GM18870 (cell line): ENCODE data around the gene IPCEF1.

ENCODE experiments used
- ATAC-seq: cut with Tn5 transposase; IDR thresholded peaks from one replicate; pipeline ENCODE4 v1.9.1; 2021; ENCODE audit warnings: moderate library complexity; ENCODE audit not compliant: unreplicated experiment

IPCEF1 gene

GRCh38 chr6:154297721-154298120 is 58.9 kb downstream of the IPCEF1 start:
- ATAC-seq: no peak

GRCh38 chr6:154297210-154297609 is 59.4 kb downstream of the IPCEF1 start:
- no peak for ATAC-seq

- no peak for ATAC-seq
Measured at GRCh38 chr6:154295733-154296132, 60.9 kb downstream of the IPCEF1 start.

DNA sequence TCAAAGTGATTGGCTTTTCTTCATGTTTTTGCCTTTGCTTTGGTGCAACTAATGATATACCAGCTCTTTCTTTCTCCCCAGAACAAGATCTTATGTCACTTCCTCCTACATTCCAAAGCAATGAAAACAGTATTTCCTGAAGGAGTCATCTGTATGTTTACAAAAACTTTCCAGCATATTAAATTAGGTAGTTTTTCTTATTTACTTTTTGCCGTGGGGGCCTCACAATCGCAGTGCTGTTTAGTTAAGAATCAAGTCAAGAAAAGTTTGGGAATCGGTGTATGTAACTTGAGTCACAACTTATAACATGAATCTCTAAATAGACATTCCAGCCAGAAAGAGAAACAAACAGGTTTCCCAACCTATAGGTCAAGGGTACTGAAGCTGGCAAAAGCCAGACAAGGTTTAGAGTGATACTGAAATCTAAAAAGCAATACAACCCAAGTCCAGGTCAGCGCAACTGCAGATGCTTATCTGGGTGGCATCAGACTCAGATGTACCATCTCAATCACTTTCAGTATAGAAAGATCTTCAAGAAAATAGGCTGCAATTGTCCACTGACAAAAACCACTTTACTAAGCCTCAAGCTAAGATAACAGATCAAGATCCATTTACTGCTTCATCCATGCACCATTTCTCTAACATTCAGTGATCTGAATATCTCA is 63.6 kb downstream of the IPCEF1 start:
- ATAC-seq: no peak

DNA sequence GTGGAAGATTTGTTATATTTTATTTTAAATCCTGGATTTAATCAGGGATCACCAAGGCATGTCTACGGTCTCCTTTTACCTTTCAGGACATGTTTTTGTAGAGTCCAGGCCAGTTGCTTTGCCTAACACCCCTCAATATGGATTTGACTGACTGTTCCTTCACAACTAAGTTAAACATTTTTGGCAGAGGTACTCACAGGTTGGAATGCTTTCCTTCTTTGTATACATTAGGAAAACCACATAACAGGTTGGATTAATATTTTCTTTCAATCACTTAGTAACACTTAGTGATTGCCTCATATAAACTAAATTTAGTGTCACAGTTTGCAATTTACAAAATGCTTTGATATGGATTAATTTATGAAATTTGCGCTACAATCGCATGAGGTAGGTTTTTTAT is 64.5 kb downstream of the IPCEF1 start:
- ATAC-seq: no peak

DNA sequence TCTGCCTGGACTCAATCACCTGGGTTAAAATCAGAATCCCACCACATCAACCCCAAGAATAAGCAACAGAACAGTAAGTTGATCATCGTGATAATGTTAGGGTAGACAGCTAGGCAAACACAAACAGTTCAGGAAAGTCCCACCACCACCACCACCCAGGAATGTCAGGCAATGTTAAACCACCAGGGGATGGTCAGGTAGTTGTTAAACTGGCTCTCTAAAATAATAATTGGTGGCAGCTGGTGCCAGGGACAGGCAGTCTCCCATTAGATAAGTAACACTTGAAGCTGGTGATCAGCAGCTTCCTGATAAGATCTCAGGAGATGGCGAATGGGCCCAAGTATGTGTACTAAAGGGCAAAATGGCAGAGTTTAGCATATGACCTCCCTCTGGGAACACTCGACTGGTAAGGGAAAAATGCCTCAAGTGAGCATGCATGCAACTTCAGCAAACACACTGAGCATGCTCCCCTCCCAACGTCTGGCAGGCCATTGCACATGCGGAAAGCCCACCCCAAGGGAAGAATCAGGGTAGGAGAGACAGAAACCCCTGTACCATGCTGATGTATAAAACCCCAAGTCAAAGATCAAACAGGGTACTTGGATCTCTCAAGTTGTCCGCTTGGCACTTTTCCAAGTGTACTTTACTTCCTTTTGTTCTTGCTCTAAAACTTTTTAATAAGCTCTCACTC is 66.6 kb downstream of the IPCEF1 start:
- ATAC-seq: no peak

- no peak for ATAC-seq
Measured at GRCh38 chr6:154285826-154286225, 70.8 kb downstream of the IPCEF1 start.

DNA sequence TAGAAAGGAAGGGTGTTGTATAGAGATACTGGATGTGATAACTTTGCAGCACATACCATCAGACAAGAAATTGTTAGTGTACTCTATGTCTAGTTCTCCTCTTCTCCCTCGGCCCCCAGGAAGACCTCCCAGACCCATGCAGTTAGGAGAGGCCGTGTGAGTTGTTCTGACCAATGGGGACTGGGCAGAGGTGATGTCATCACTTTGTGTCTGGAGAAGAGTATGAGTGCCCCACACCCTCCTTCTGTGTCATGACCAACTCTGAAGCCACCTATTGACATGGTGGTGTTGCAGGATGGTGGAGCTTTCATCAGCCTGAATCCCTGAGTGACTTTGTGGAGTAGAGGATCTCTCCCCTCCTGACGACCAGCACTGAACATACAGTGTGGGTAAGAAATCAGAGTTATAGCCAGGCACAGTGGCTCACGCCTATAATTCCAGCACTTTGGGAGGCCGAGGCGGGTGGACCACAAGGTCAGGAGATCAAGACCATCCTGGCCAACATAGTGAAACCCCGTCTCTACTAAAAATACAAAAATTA is 72.2 kb downstream of the IPCEF1 start:
- no peak for ATAC-seq

DNA sequence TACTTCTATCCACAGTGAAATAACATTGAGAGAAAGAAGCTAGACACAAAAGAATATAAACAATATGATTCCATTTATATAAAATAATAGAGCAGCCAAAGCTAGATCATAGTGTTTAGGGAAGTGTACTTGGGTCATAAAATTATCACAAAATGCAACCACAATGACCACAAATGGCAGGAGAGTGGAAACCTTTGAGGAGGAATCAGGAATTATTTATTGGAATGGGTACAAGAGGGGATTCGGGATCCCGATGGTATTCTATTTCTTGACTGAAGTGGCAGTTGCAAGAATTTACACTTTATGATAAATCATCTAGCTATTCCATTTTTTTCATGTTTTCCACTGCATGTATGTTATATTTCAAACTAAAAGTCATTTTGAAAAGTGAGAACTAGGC is 76.1 kb downstream of the IPCEF1 start:
- ATAC-seq: no peak

GRCh38 chr6:154277629-154278017 is 79.0 kb downstream of the IPCEF1 start:
- peak; percentile 47 for ATAC-seq

DNA sequence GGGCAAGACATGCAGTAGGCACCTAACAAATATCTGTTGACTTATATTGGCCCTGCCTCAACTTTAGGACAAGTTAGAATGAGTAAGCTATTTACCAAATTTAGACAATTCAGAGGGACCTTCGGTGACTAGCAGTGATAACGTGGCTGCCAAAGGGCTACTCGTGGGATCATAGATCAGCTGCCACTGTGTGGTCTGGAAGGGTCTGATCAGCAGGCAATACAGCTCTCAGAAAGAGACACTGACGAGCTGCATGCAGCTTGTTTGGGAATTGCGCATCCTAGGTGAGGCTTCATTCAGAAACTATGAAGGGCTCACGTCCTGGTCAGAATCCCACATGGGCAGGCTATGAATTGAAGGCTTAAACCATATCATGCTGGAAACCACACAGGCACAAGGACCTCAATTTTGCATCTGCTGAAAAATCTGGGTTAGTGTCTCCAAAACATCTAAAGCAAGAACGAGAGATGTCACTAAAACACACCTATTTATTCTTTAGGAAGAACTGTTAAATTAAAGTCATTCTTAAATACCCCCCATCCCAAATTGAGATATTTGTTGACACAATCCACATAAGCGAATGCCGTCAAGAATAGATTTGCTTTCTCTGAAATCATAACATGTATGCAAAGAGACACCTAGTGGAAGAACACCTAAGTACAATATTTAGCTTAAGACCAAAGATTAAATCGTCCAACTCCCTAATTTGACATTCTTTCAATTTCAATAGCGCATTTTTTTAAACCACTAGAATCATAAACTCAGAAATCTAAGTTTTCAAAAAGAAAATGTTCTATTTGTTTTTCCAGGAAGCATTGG is 79.6 kb downstream of the IPCEF1 start:
- peak; percentile 52 for ATAC-seq

DNA sequence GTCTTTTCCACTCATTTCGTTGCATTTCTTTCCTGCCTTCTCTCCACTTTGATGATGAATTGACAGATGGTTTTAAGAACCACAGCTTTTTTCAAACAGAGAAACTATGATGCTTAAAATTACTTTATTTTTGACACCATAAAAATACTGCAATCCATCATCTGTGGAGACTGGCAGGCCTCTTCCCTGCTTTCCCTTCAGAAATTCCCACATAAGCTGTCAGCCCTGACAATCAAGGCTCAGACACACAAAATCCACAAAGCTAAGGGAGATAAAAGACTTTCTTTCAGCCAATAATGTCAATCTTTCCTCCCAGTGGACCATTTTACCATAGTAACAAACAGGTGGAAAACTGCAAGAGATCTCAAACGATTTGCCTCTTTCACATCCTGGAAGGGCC is 82.4 kb downstream of the IPCEF1 start:
- no peak for ATAC-seq

DNA sequence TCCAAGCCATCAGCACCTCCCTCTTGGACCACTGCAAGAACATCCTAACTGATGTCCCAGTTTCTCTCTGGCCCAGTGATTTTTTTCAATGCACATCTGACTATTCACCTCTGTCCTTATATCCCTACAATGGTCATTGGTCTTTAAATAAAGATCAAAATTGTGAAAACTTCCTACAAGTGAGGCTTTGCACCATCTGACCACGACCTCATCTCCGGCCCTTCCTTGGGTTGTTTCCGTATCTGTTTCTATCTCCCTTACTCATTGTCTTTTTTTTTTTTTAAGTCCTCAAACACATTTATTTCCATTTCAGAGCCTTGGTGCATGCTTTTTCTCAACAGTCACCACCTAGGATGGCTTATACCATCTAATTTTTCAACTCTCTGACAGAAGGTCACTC is 88.1 kb downstream of the IPCEF1 start:
- no peak for ATAC-seq

- ATAC-seq: peak; percentile 70
Measured at GRCh38 chr6:154267508-154268106, 89.0 kb downstream of the IPCEF1 start.

GRCh38 chr6:154266560-154267099 is 90.0 kb downstream of the IPCEF1 start:
- peak; percentile 32 for ATAC-seq

DNA sequence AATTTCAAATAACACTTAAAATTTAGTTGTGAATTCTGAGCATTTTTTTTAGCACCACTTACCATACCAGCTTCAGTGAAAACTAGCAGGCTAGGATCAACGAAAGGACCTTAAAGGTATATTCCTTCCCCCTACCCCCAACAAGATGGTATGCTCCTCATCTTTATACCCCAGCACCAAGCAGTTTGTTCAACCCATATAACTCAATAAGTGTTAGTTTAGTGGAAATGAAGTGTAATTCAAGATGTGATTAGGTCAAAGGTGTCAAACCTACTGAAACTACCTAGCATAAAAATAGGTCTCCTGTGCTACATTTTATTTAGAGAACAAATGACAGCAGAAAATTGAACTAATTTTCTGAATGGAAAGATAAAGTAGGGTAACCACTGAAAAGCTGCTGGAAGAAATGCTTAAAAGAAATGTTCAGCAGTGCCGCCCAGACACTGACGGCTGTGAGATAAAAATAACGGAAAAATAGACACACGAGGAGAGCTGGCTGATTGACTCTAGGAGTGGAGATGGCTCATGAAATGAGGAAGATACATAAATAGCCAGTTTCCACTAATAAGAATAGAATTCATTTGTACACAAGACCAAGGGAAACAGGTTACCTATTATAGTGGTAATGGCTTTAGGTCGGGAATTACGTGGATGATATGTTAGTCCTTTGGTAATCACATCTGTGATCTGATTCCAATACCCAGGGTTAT is 94.8 kb downstream of the IPCEF1 start:
- no peak for ATAC-seq

DNA sequence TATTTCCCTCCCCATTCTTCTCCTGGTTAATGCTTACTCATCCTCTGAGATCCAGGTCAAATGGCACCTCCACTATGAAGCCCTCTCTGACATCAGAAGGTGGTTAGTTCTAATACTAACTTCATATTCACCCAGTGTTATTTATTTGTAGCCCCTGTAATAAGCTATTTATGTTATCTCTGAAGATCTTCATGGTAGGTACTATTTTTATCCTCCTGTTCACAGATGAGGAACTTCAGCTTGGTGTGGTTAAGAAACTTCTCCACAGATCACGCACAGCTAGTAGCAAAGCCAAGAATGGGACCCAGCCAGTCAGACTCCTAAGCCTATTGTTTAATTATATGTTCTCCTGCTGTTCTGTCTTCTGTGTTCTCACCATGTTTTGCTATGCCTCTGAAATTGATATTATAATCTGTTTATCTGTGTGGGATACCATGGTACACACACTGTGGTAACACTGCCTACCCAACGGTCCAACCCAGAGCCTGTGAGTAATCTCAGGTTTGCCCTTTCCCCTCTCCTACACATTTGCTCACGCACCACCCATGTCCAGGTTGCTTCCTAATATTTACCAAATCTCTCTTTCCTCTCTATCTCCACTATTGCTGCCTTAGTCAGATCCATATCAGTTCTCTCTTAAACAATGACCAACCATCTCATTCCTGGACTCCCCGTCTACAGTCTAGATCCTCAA is 98.4 kb downstream of the IPCEF1 start:
- peak; percentile 81 for ATAC-seq

DNA sequence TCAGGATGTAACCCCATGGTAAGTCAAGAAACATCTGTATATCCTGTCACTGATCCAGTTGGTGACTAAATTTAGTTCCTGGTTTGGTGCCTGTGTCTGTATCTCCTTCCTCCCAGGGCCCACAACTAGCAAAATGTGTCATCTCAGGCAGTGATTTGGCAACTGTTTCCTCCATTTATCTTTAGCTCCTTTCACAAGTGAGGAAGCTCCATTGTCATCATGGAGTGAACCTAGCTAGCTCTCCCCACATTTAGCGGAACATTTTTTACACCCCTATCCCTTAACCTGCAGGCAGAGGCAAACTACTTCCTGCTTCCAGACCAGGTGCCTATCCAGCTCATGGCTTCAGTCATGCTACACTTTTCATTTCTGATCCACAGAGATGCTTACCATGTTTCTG is 99.5 kb downstream of the IPCEF1 start:
- no peak for ATAC-seq

GRCh38 chr6:154252678-154253077 is 103.9 kb downstream of the IPCEF1 start:
- no peak for ATAC-seq

GRCh38 chr6:154251116-154251515 is 105.5 kb downstream of the IPCEF1 start:
- ATAC-seq: no peak
